Eye (tissue), 1 donor: Measurements from ENCODE around the gene COL6A1.
A peak's percentile ranks its signal among the peaks of the same experiment; 100 is the strongest.
"Not testable (repeated sequence)": the region's sequence is repeated elsewhere in the genome, so short reads cannot be mapped to it uniquely, and the experiment has no call there.

Source experiments
- DNase-seq: peaks from one replicate; pipeline ENCODE4 v3.0.0-alpha.2; 2015

The COL6A1 gene

GRCh38 chr21:45969921-45970673 lies 11.5 kb upstream of the COL6A1 start:
- no peak for DNase-seq

- DNase-seq = peak; percentile 89
These were observed 10.6 kb upstream of the COL6A1 start for GRCh38 chr21:45970674-45971615.

DNA sequence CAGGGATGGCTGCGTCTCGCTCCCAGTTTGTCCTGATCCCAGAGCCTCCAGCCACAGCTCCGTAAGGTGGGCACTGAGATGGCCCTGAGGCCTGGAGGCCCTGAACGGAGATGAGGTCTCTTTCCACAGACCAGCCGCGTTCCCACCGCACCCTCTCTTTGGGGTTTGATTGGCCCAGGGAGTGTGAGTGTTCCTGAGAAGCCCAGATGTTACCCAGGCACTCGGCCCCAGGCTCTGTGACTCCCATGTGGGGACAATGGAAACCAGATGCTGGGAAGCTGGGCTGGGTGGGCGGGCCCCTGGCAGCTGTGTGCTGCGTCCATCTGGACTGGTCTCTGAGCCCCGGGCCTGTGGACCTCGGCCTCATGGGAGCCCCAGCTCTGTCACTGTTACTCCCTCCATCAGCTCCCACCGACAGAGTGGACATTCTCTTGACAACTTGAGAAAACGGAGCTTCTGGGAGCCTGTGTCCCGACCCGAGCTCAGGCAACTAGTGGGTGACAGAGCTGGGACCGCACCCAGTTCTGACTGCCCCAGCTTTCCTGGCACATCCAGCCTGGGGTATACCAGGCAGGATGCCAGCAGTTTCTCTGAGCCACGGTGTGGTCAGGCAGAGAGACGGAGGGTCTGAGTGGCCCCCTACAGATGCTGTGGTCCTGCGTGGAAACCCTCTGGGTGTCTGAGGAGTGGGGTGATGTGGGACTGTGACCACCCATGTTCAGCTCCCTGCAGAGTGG lies 9.8 kb upstream of the COL6A1 start:
- DNase-seq = peak; percentile 73

DNA sequence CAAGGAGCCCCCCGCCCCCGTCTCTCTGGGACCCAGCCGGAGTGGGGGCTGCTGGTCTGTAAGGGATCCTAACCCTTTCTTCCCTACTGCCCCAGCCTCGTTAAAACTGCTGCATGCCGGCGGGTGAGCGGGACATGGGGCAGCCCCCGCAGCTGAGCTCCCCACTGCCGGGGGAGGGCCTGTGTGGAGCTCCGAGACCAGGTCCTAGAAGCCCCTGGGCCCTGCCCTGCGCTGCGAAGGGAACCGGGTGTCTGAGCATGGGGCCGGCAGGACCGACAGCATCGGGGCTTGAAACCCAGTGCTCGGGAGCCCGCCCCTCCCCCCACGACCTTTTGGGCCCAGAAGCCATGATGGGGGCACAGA lies 9.2 kb upstream of the COL6A1 start:
- DNase-seq = peak; percentile 57

DNA sequence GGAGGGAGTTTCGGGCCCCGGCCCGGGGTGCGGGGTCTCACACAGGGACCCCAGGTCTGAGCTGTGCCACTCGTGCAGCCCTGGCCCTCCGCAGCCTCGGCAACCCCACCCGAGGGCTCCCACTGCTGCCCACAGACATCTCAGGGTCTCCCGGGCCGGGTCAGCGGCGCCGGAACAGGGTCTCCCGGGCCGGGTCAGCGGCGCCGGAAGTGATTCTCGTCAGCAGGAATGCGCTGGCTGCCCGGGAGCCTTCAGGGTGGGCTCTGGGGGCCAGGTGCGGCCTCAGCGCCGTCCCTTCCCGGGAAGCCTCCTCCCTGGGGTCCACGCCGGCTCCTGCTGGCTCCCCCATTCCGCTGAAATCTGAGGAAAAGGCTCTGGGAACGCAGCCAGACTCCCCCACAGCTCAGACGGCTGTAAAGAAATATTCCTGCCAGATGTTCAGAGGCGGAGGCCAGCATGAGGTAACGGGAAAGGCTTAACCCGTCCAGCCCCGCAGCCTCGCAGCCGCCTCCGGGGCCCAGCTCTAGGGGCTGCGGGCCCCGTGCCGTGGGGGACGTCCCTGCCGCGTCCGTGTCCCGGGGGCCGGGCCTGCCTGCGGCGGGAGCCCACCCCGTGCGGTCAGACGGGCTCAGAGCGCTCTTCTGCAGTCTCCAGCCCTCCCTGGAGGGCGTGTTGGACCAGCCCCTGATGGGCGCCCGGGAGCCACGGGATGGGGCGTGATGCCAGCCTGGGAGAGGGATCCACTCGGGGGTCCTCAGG lies 8.7 kb upstream of the COL6A1 start:
- peak; percentile 95 for DNase-seq

- peak; percentile 95 for DNase-seq
These were observed 8.0 kb upstream of the COL6A1 start for GRCh38 chr21:45973475-45974072.

DNA sequence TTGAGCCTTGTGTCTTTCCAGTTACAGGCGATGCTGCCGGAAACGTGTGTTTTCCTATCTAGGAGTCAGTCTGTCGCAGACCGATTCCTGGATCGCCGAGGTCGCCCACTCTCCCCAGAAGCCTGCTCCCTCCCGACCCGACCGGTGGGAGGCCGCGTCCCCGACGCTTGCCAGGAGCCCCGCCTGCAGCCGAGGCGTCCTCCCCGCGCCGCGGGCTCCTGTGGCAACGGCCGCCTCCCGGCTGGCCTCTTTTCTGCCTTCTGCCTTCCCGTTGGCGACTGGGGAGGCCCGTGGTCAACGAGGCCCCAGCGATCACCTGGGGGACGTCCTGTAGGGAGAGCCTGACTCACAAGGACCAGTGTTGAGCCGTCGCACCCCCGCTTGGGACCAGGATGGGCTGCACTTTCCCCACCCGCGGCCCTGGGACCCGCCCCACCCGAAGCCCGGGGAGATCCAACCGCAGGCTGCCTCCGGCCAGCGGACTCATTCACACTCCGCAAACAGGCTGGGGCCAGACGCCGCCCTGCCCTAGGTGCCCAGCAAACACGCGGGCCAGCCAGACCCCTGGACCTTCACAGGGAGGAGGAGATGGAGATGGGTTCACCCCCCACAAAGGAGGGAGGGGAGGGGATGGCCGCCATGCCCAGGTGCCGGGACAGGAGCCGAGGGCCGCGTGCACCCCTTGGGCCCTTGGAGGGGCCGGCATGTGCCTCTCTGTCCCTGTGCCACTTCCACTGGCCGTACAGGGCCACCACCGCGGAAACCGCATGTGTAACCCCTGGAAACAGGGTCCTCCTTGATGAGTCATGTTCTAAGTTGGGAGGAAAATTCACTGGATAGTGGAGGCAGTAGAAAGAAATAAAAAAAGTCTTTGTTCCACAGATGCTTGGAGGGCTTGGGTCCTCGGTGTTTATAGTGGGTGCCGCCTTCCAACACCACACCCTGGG lies 7.2 kb upstream of the COL6A1 start:
- DNase-seq = peak; percentile 69

DNA sequence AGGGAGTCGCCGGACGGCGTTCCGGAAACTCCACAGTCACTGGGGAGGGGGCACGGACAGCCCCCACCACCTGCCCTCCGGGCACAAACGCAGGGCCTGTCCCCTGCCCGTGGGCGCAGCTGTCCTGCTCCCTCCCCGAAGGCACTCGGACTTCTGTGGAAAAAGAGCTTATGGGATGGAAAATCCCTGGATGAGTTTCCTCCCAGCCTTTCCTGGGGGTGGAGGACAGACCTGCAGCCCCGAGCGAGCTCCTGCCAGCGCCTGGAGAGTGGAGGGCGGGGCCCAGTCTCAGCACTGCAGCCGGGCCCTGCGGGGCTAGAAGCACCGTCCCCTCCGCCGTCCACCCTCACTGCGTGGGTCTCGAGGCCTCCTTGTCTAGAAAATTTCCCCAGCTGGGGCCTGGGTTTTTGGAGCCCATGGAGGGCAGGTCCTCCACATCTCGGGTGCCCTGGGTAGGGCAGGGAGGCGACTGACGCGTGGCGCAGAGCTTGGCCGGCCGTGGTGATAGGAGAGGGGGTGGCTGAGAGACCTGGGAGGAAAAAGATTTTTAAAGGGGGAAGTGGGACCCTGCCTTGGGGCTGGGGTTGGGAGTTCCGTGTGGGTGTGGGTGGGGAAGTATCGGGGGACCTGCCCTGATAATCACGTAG lies 6.4 kb upstream of the COL6A1 start:
- no peak for DNase-seq

DNA sequence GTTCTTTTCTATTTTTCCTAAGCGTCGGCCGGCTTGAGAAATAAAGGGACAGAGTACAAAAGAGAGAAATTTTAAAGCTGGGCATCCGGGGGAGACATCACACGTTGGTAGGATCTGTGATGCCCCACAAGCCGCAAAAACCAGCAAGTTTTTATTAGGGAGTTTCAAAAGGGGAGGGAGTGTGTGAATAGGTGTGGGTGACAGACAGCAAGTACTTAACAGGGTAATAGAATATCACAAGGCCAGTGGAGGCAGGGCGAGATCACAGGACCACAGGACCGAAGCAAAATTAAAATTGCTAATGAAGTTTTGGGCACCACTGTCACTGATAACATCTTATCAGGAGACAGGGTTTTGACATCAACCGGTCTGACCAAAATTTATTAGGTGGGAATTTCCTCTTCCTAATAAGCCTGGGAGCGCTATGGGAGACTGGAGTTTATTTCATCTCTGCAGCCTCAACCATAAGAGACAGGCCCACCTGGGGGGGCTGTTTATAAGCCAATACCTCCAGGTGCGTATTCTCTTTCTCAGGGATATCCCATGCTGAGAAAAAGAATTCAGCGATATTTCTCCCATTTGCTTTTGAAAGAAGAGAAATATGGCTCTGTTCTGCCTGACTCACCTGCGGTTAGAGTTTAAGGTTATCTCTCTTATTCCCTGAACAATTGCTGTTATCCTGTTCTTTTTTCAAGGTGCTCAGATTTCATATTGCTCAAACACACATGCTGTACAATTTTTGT lies 5.7 kb upstream of the COL6A1 start:
- DNase-seq = not testable (repeated sequence)

- no peak for DNase-seq
These were observed 4.8 kb upstream of the COL6A1 start for GRCh38 chr21:45976701-45977311.

DNA sequence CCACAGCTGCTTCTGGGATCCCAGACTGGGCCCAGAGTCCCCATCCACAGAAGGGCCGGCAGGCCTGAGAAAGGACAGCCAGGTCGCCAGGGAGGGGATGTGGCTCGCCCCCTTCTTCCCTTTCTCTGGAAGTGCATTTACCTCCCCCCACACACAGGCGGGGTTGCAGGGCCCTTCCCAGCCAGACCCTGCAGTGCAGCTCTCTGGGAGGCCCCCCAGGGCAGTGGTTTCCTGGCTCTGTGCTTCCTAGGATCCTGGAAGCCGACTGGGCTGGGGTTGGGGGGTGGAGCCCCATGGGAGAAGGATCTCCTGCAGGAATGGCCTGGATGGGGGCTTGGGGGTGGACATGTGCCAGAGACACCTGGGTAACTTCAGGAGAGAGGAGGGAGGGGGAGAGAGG lies 4.2 kb upstream of the COL6A1 start:
- DNase-seq = no peak

DNA sequence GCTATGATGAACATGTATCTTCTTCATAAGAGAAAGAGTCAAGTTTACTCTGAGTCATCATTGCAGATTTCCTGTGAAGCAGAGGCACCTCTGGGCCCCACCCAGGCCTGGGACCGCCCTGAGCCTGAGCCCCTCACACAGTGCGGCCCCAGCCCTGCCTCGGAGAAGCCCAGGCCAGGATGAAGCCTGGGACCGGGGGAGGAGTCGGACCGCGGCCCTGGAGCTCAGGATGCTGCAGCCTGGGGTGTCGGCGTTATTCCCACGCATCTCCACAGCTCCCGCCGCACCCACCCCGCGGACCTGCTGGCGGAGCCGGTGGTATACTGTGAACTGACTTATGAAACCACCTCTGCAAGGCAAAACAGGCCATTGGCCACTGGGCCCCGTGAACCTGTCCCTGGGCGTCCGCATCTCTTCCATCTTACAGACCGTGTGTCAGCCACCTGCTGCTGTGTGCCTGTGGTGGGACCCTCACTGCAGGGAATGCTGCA lies 2.4 kb upstream of the COL6A1 start:
- DNase-seq = peak; percentile 13

DNA sequence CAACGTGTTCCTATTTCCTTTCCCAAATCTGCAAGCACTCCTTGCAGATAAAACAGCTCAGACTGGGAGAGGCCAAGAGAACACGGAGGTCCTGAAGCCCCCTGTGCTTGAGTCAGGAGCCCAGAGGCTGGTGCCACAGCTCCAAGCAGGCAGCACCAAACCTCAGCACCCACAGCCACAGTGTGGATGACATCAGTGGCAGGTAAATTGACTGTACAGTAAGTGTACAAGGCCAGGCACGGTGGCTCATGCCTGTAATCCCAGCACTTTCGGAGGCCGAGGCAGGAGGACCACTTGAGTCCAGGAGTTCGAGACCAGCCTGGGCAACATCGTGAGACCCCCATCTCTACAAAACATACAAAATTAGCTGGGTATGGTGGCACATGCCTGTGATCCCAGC lies 1.9 kb upstream of the COL6A1 start:
- DNase-seq = no peak

DNA sequence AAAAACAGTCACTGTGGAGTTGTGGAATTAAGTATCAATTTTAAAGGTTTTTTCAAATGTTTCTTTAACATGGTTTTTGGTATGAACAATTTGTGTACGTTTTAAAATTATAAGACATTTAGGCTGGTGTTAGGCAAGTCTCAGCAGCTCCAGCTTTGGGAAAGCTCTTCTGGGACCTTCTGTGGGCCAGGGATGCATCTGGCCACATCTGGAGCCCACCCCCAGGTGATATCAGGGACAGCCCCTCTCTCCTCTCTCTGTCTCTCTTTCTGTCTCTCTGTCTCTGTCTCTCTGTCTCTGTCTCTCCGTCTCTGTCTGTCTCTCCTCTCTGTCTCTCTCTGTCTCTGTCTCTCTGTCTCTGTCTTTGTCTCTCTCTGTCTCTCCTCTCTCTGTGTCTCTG lies 1.3 kb upstream of the COL6A1 start:
- no peak for DNase-seq

DNA sequence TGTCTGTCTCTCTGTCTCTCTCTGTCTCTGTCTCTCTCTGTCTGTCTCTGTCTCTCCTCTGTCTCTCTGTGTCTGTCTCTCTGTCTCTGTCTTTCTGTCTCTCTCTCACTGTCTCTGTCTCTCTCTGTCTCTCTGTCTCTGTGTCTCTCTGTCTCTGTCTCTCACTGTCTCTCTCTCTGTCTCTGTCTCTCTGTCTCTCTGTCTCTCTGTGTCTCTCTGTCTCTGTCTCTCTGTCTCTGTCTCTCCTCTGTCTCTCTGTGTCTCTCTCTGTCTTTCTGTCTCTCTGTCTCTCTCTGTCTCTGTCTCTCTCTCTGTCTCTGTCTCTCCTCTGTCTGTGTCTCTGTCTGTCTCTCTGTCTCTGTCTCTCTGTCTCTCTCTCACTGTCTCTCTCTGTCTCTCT lies 873 bp upstream of the COL6A1 start:
- DNase-seq = no peak

- peak; percentile 67 for DNase-seq
These were observed 655 bp downstream of the COL6A1 start for GRCh38 chr21:45982092-45982757.

GRCh38 chr21:45982758-45983648 lies 1.4 kb downstream of the COL6A1 start:
- peak; percentile 27 for DNase-seq

DNA sequence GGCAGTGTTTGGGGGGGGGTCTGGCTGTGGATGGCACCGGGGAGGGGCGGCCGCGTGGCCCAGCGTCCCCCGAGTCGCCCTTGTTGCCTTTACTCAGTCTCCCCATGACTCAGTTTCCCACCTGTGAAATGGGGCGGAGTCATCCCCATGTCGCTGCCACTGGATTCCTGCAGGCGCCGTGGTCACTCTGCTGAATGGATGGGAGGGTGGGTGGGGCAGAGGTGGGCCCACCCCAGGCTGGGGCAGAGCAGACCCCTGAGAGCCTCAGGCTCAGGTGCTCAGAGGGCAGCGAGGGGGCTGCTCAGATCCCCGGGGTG lies 2.0 kb downstream of the COL6A1 start:
- no peak for DNase-seq
